NCI-H146 treated with DMSO at 0.1 percent for 48 hours (cell line): Measurements from ENCODE around the gene VPS33A.

ENCODE experiments used
- DNase-seq: peaks from one replicate; lab custom pipeline; 2025; ENCODE audit not compliant: unreplicated experiment; lab: John Stamatoyannopoulos, UW

The VPS33A gene

GRCh38 chr12:122184517-122184916 lies 81.8 kb downstream of the VPS33A start:
- DNase-seq, result no peak

DNA sequence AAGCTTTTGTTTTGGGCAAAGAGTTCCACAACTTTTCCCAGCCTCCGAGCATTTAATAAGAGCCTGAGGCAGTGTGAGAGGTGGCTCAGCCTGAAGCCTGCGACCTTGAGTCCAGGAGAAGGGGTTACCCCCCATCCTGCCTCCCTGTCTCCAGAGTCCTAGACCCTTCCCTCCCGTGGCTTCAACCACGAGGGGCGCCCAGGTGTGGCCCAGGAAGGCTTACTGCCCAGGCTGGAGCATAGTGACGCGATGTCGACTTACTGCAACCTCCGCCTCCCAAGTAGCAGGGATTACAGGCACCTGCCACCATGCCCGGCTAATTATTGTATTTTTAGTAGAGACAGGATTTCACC lies 82.7 kb downstream of the VPS33A start:
- DNase-seq, result no peak

GRCh38 chr12:122182887-122183587 lies 83.3 kb downstream of the VPS33A start, which contains the start of gene LRRC43:
Gene LRRC43 (plus strand): TSS chr12:122183123. CDS start chr12:122183145, 22 bp downstream.
- DNase-seq, result peak; percentile 68
